ENCODE data around the gene CARM1. TPM values are rescaled to one million over a fixed set of nuclear protein-coding genes. Genes with fewer than 3 reads are reported as not detected.

CARM1 gene
- total RNA-seq, 4 donors from 2014 or later: 17.0 to 37.1 (median 18.8) TPM

- no peak overlapping the region for H3K4me3 ChIP-seq
- H3K27ac ChIP-seq: no peak overlapping the region
- H3K4me1 ChIP-seq: peaks cover 0 to 18% (median 0%) of the 10 kb centered on the region in 3 donors
- H3K36me3 ChIP-seq: peaks cover 0 to 9% of the 10 kb centered on the region in 2 donors
- WGBS, 2 donors (ENCODE audit: low coverage in 1 of 2): 73 to 82% methylated on average over 7 to 11 of the region's 11 CpGs
- ATAC-seq: no peak
- no peaks in the 10 kb centered on the region for H3K27me3 ChIP-seq
- H3K9me3 ChIP-seq: peaks cover 0 to 8% (median 0%) of the 10 kb centered on the region in 3 donors
- no peak for TF ChIP-seq POLR2A (IDR thresholded peaks at IDR 0.05)
- no peak for TF ChIP-seq POLR2AphosphoS5 (IDR thresholded peaks at IDR 0.05)
- no peak for TF ChIP-seq CTCF (IDR thresholded peaks at IDR 0.05)
- no peak for TF ChIP-seq EP300 (IDR thresholded peaks at IDR 0.05)
These were observed 33.0 kb upstream of the CARM1 start for GRCh38 chr19:10838377-10838776.

GRCh38 chr19:10839114-10840050 lies 32.0 kb upstream of the CARM1 start:
- Histone ChIP-seq H3K36me3 (no peaks in the 10 kb centered on the region), H3K9me3 (peaks cover 0 to 8% (median 0%) of the 10 kb centered on the region in 3 donors), H3K4me1 (peaks cover 0 to 18% (median 0%) of the 10 kb centered on the region in 3 donors), H3K27ac (no peak overlapping the region), H3K4me3 (no peak overlapping the region), H3K27me3 (no peaks in the 10 kb centered on the region)
- no peak for ATAC-seq
- WGBS, 2 donors (ENCODE audit: low coverage in 1 of 2): 63 to 87% methylated on average over 7 to 8 of the region's 10 CpGs
- TF ChIP-seq POLR2AphosphoS5 (IDR thresholded peaks at IDR 0.05) (no peak), CTCF (IDR thresholded peaks at IDR 0.05) (no peak), EP300 (IDR thresholded peaks at IDR 0.05) (no peak), POLR2A (IDR thresholded peaks at IDR 0.05) (no peak)

GRCh38 chr19:10842788-10843187 lies 28.6 kb upstream of the CARM1 start:
- 78 to 94% methylated on average over 4 to 5 of the region's 7 CpGs for WGBS, 2 donors (ENCODE audit: low coverage in 1 of 2)
- no peak for TF ChIP-seq CTCF (IDR thresholded peaks at IDR 0.05)
- TF ChIP-seq POLR2A (IDR thresholded peaks at IDR 0.05): no peak
- no peak for TF ChIP-seq EP300 (IDR thresholded peaks at IDR 0.05)
- no peaks in the 10 kb centered on the region for H3K27me3 ChIP-seq

GRCh38 chr19:10846500-10847202 lies 24.7 kb upstream of the CARM1 start:
- Histone ChIP-seq H3K9me3 (peaks cover 0 to 18% (median 0%) of the 10 kb centered on the region in 3 donors), H3K4me3 (no peak overlapping the region), H3K36me3 (no peaks in the 10 kb centered on the region), H3K27ac (no peak overlapping the region), H3K27me3 (peaks cover 30% of the 10 kb centered on the region), H3K4me1 (no peaks in the 10 kb centered on the region)
- ATAC-seq: no peak
- TF ChIP-seq POLR2A (IDR thresholded peaks at IDR 0.05) (no peak), CTCF (IDR thresholded peaks at IDR 0.05) (no peak), EP300 (IDR thresholded peaks at IDR 0.05) (no peak), POLR2AphosphoS5 (IDR thresholded peaks at IDR 0.05) (no peak)
- WGBS, 2 donors (ENCODE audit: low coverage in 1 of 2): 75 to 83% methylated on average over 2 of the region's 2 CpGs

More at GRCh38 chr19:10842788-10843187, 28.6 kb upstream of the CARM1 start:
- no peak for ATAC-seq
- Histone ChIP-seq H3K27ac (no peak overlapping the region), H3K4me1 (no peaks in the 10 kb centered on the region), H3K9me3 (peaks cover 0 to 18% (median 0%) of the 10 kb centered on the region in 3 donors), H3K36me3 (no peaks in the 10 kb centered on the region), H3K4me3 (no peak overlapping the region)

Data from gastroesophageal sphincter (tissue), 4 donors.